Right renal pelvis (tissue), 4 donors: ENCODE results near the gene NUTM1. TPM values are rescaled to one million over a fixed set of nuclear protein-coding genes. Genes with fewer than 3 reads are reported as not detected.
"Not testable (repeated sequence)": the region's sequence is repeated elsewhere in the genome, so short reads cannot be mapped to it uniquely, and the experiment has no call there.

Experiments used
- DNase-seq, 4 donors: peaks; one replicate each; pipeline ENCODE4 v3.0.0-alpha.2; 2013; ENCODE audit warnings: low read depth in 4 of 4, low spot score in 3 of 4, missing footprints in 1 of 4
- polyA plus RNA-seq, 4 donors: library from polyadenylated mRNA; unstranded; fragments of 120-200 nt; gene quantifications; one replicate each; pipeline ENCODE4 v1.2.1, GENCODE V29; 2013; ENCODE audit not compliant: insufficient read length in 4 of 4

NUTM1 gene
- polyA plus RNA-seq, 4 donors = 0.04 to 0.06 TPM; not detected in 2

GRCh38 chr15:34362047-34362773, 19.1 kb downstream of the NUTM1 start:
- no peak for DNase-seq

DNA sequence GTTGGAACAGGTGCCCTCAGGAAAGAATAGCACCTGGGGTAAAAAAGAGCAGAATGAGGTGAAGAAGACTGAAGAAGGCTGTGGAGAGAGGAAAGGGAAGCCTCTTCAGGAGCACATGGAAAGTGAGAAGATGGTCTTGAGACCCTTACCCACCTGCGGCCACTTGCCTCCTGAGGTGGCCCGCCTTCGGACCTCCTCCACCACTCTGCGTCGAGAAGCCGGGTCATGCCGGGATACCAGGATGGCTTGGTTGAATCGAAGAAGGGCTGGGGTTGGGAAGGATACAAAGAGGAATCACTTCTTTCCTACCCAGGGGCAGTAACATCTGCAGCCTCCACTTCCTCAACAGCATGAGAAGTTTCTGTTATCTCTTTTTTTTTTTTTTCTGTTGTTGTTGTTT, 20.9 kb downstream of the NUTM1 start:
- no peak for DNase-seq

GRCh38 chr15:34365091-34365825, 22.1 kb downstream of the NUTM1 start:
- no peak for DNase-seq

GRCh38 chr15:34365836-34366235, 22.7 kb downstream of the NUTM1 start:
- peak in 1 of 4 donors; percentile 8 for DNase-seq

DNA sequence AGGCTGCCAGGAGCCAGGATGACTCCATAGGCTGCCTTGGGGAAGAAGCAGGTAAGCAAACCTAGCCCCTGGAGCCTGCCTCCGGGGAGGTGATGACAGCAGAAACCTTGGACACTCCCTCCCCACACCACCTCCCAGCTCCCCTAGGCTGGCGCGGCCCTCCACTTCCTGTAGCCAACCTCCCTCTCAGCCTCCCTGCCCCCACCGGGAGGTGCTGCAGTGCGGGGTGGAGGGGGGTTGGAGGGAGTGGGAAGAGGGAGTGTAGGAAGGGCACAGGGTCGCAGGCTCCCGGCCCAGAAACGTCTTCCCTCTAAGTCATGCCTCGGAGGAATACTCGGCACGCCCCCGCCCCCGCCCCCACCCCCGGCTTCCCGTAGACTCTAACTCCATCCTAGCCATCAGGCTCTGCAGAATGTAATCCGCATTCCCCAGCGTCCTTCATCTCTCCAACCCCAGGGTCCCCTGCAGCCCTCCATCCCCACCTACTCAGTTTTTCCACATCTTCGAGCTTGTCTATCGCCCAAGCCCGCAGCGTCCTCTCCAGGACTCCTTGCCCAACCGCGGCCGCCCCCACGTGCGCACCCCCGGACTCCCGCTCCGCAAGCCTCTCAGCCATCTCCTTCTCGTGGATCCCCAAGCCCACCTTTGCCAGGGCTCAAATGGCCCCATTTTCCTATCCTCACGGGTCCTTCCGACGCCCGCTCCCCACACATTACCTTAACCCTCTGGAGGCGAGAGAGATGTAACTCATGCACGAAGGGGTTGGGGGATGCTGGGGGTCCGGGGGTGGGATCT, 23.4 kb downstream of the NUTM1 start:
- DNase-seq = peak in 3 of 4 donors; percentile 26 to 52 (median 35)

DNA sequence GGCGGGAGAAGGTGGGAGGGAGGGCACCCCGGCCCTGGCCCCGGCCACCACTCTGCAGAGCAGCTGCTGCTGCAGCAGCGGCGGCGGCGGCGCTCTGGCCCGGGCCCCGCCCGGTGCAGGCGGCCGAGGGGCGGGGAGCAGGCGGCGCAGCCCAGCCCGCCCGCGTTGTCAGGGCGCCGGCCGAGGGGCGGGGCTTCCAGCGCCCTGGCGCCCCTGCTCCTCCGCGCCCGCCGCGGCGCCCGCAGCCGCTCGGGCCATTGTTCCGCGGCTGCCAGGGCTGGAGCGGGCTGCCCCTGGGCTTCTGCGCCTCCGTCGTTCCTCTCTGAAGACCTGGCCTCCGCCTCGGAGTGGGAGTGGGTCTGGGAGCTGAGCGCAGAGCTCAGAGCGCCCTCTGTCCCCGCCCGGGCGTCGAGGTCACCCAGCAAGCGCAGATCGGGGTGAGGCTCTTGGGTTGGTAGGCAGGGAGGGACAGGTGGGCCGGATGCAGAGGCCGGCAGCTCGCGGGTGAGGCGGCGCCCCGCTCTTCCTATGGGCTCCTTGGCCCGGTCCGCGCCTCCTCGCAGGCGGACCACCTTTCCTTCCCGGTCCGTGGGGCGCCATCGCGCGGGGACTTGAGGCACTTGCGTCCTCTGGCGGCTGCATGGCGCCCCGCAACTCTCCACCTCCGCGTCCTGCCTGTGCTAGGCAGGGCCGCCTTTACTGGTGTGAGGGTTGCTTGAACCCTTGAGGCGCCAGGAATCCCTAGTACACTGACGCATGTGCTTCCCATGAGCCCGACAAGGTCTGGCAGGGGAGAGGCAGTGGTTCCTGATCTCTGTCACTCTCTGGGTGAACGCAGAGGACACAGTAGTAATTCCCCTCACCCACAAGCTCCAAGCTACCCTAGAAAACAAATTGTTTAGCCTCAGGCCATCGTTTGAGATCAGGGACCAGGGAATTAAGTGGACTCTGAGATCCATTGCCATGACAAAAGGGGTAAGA, 24.3 kb downstream of the NUTM1 start, which contains the start of gene LPCAT4:
TSS of gene LPCAT4 (minus strand) at position 96 of the 981 bp plus-strand sequence. CDS start 96 bp downstream, outside the sequence.
- DNase-seq = peak; percentile 75 to 85 (median 82)

GRCh38 chr15:34370129-34370528, 27.0 kb downstream of the NUTM1 start:
- no peak for DNase-seq

GRCh38 chr15:34370643-34371042, 27.5 kb downstream of the NUTM1 start:
- DNase-seq = no peak

DNA sequence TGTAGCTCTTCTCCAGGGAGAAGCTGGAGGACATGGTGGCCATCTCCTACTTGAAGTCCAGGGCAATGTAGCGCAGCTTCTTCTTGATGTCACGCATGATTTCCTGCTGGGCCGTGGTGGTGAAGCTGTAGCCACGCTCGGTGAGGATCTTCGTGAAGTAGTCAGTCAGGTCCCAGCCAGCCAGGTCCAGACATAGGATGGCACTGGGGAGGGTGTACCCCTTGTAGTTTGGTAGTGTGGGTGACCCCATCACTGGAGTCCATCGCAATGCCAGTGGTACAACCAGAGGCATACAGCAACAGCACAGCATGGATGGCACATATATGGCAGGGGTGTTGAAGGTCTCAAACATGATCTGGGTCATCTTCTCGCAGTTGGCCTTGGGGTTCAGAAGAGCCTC, 30.8 kb downstream of the NUTM1 start:
- no peak for DNase-seq

- DNase-seq = no peak
Measured at GRCh38 chr15:34374816-34375215, 31.7 kb downstream of the NUTM1 start.

GRCh38 chr15:34375541-34375940, 32.4 kb downstream of the NUTM1 start:
- DNase-seq = not testable (repeated sequence)

DNA sequence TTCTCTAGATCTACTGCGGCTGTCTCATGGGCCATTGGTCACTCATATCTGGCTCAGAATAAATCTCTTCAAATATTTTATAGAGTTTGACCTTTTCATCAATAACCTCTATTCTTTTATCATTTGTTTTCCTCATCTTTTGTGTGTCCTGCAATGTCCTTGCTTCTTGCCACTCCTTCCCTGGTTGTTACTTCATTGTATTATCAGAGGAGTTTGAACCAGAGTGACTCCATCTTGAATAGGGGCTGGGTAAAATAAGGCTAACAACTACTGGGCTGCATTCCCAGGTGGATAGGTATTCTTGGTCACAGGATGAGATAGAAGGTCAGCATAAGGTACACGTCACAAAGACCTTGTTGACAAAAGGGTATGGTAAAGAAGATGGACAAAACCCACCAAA, 33.7 kb downstream of the NUTM1 start:
- DNase-seq = no peak

DNA sequence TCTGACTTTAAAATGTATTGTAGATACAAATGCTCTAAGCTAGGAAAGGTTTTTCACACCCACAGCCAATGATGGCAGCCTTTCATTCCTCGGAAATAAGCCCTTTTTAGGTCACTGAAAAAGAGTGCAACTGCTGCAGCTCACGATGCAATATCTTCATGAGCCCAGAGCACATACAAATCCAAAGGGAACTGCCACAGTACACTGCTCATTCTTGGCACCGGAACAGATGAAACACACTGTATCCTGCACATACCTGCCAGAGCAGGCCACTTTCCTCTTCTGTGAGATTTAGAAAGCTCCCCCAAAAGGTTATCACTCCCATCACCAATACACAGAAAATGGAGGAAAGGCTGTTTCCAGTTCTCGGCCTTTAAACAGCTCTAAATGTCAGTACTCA, 37.4 kb downstream of the NUTM1 start:
- DNase-seq = not testable (repeated sequence)

DNA sequence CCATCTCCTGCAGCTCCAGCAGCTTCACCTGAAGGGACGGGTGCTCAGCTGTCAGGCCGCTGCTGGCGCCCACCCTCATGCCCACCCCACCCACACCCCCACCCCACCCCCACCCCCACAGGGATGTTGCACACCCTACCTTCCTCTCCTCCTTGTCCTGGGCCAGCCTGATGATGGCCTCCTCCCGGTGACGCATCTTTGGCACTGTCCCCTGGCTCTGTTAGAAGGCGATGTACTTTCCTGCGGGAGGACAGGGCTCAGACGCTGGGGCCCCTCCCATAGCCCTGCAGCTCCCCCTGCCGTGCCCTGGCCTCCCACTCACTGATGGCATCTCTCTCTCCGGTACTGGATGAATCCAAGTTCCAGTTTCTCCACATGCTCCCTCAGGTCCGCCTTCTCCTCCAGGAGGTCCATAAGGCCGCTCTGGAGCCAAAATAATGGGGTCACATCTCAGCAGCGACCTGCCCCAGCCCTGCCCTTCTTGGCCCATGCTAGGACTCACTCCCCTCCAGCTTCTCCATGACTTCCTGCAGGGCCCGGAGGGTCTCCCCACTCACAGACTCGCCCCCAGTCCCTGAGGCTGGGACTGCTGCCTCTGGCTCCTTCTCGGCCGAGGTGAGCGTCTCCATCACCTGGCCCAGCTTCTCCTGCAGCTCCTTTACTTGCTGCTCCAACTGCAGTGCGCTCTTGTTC, 38.9 kb downstream of the NUTM1 start:
- not testable (repeated sequence) for DNase-seq

DNA sequence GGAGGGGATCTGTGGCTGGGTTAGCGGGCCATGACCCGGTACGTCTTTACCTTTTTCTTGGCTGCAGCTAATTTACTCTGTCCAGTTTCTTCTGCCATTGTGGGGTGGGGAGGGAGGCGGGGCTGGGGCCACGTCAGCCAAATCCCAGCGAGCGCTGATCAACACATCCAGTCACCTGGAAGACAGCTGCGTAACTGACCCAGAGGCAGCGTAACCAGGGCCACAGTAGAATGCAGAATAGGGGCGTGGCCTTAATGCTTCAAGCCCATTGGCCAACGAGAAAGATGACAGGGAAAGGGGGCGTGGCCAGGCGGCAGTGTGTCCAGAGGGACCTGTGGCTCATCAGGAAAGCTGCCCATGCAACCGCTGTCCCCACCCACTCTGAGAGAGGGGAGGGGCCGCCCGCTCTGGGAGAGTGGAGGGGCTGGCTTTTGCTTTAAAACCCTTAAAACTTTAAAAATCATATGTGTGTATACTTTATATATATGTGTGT, 46.5 kb downstream of the NUTM1 start:
- DNase-seq = not testable (repeated sequence)

GRCh38 chr15:34392981-34393380, 49.9 kb downstream of the NUTM1 start:
- DNase-seq = not testable (repeated sequence)

DNA sequence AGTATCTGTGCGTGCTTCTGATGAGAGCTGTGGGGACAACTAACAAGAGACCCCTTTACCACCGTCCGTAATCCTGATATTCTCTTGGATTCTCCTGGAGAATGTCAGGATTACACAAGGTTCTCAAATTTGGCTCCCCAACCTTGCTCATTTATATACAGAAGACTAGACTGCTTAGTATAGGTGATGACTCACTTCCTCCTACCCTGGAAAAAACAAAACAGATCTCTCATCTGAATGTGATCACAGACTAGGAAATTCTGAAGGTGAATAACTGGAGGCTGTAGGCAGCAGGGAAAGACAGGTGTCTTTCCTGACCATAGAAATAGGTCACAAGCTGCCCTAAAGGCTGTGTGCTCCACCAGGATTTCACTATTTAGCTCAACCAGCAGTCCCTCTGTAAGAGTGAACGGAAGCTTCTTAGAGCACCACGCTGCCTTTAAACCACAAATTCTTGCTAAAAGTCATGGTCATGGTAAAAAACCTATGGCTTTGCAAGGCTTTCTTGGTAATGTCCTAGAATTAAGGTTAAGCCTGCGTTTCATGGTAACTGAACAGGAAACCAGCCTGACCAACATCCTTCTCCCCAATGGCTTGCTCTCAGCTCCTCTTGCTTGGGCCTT, 54.6 kb downstream of the NUTM1 start:
- not testable (repeated sequence) for DNase-seq

DNA sequence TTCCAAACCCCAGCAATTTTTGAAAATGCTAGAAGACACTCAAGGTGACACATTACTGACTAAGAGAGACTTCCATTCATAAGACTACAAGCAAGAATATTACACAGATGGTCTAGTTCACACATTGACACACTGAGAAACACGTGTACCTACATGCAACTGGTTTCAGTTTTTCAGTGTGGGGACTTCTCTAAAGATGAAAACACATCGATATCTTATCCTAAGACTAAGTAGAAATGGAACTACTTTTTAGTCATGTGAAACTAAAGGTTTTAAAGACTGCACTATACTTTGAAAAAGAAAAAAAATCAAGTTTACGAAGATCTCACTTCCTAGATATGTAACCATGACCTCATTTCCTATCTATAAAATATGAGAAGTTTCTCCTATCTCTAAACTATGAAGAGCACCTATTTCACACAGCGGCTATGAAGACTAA, 60.1 kb downstream of the NUTM1 start:
- DNase-seq = not testable (repeated sequence)
